DLD1 (cell line): ENCODE data around the gene NUP50.

Experiments used
- in situ Hi-C: cut with HindIII; loops from 2 replicates; pipeline ENCODE4 v1.10.0; 2017; ENCODE audit warnings: low sequenced_read_pairs

The NUP50 gene

DNA sequence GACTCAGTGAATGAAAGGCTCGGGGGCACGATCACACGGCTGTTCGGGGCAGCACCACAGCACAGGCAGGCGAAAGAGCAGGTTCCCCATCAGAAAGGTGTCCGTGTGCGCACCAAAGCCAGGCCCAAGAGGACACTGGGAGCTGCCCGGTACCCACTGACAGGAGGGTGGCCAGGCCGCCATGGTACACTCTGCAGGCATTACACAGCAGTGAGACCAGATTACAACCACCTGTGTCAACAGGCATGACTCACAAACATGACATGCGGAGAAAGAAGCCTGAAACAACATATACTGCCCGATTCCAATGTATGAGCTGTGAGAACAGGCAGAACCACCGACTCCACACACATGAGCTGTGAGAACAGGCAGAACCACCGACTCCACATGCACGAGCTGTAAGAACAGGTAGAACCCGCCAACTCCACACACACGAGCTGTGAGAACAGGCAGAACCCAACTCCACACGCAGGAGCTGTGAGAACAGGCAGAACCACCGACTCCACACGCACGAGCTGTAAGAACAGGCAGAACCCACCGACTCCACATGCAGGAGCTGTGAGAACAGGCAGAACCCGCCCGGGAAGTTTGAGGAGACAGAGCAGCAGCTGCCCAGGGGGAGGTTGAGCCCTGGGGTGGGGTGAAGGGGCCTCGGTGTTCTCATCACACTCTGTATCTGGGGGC lies 44.4 kb downstream of the NUP50 start:
- in situ Hi-C loops, result no loop called here

DNA sequence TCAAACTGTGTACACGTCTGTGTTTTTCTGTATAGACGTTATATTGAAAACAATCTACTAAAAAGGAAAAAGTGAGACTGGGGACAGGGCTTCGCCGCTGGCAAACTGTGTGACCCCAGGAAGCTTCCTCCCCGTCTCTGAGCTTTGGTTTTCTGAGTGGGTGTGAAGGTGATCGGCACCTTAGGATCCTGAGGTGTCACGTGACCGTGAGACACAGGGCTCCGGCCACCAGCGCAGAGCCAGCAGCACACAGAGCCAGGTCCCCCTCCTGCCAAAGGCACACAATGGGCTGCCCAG lies 44.9 kb downstream of the NUP50 start:
- in situ Hi-C loops, result no loop called here

DNA sequence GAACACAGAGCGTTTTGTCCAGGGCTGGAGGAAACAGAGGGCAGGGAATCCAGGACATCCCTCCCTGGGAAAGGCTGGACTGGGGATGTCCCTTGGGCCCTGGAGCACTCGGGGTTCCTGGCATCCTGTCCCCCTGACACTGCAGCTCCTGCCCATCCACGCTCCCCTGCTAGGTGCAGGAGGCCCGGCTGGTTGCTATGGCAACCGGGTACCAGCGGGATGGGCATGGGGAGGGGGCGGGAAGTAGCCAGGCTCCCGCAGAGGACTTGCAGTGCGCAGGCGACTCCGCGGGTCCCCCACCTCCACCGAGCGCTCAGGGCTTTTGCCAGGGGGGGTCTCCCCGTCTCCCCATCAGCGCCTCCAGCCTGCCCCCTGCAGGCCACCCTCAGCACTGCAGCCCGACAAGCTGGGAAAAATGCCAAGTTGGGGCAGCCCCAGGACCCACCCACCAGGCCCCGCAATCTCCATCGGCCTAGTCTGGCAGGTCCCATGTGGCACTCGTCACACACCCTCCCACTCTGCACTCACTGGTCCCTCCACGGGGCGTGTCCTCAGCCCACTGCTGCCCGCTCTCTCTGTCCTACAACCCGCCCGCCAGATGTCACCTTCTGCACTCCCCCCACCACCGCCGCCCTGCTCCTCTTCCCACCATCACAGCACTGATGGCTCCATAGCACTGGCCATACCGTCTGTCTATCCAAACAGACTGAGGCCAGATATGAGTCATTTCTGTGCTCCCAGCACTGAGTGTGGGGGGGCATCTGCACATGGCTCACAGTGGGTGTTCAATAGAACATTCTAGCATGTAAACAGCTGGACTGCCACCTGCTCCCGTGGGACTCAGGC lies 45.5 kb downstream of the NUP50 start:
- in situ Hi-C loops, result no loop called here

DNA sequence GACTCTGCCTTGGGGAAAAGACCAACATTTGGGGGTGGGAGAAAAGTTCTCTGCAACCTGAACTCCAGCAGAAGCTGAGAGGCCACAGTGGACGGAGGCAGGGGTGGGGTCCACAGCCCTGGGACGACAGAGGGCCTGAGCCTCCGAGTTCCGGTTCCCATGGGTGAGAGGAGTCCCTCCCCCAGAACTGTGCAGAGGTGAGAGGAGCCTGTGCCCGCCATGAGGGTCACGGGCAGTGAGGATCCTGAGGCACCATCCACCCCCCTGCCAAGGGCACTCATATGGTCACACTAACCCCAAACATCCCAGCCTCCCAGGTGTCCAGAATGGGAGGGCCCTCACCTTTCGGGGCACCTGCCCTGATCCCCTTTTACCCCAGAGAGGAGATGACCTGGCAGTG lies 46.4 kb downstream of the NUP50 start:
- in situ Hi-C loops, result no loop called here

DNA sequence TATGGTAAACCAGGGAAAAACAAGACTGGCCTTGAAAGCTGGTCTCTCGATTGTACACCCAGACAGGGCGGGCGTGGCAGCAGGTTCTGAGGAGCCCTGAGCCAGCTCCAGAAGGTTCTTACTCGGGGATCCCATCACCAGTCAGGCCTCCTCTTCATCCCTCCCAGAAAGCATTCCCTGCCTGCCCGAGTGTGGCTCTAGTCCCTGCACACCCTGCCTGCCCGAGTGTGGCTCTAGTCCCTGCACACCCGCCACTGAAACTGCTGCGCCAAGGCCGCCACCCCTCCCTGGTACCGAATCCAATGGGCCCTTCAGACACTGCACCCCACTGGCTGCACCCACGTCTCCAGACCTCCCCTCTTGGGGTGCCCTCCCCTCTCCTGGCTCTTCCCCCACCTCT lies 46.9 kb downstream of the NUP50 start:
- in situ Hi-C loops, result no loop called here

DNA sequence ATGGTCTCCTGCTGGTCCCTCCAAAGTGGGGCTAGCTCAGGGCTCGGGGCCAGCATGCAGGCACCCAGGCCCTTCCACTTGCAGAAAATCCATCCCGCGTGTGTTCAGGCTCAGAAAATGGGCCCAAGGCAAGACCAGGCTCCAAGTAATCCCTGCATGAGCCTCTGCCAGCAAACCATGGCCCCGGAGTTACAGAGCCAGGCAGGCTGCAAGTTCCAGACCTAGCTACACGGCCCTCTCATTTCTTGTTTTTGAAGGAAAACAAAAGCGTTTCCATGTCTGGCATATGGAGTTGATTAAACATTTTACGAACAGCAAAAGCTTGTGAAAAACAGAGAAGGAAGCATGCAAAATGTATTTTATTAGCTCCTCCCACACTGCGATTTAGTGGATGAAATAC lies 47.3 kb downstream of the NUP50 start:
- in situ Hi-C loops, result no loop called here

DNA sequence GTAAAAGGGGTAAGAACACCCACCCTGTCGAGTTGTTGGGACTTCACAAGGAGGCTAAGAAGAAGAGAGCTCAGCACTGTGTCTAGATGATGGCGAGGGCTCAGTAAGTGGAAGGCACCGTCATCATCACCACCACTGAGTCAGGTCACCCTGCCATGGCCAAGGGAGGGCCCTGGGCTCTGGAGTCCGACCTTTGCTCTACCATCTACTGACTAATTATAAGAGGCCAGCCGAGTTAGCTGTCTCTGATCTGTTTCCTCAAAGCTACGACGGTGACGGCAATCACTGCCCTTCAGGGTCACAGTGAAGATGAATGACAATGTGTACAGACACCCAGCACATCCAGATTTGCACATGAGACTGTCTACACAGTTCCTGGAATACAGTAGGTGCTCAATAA lies 47.7 kb downstream of the NUP50 start:
- in situ Hi-C loops, result no loop called here

DNA sequence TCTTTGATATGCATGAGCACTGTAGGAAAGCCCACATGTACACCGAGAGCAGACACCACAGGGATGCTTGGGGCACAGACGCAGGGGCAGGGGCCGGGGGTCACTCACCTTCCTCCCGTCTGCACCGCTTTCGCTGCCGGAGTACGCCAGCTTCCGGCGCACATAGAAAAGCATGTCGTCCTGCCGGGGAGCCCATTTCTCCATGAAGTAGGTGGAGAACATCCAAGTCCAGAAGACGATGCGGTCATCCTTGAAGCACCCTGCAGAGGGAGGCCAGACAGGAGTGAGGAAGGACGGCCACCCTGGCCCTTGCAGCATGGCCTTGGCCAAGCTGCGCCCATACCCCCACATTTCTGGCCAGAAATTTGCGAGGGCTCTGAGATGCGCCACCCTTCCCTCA lies 48.1 kb downstream of the NUP50 start:
- in situ Hi-C loops, result no loop called here

DNA sequence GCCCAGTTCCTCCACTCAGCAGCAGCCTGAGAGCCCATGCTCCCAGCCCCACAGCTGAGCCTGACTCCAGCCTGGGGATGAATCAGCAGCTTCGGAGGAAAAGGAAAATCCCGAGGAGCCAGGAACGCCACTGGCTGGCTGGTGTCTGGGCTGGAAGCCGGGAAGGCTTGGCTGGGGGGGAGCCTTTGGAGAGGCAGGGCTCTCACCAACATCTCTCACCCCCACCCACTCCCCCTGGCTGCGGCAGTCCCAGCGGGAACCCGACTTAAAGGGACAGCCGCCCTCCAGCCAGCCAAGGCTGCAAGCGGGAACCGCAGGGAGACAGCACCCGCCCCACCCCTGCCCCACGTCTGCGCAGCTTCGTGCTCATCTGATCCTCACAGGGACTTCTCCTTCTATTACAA lies 48.6 kb downstream of the NUP50 start:
- in situ Hi-C loops, result no loop called here

DNA sequence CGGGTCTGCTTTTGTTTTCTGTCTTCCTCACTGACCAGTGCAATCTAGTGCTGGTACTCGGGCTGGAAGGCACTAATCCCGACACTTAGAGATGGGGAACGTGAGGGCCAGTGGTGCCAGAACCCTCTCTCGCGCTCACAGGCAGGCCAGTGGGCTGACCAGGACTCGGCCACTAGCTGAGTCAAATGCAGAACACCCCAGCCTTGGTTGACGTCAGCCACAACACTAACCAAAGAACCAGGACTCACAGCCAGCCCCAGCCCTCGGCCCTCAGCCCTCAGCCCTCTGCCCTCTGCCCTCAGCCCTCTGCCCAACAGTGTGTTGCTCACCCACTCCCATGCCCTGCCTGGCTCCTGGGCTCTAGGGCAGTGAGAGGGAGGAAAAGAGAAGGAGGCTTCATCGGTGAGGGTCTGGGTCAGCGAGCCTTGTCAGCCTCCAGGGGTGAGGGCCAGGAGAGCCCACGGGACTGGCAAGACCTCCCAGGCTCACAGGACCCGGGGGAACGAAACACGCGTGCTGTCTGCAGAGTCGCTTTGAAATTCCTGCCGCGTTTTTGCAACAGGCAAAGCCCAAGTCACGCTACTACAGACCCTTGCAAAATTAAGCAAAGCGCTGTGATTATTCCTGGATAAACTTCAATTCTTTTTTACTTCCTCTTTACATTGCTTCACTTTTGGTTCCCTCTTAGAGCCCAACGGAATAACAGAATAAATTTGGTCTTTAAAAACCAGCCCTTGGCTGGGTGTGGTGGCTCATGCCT lies 49.4 kb downstream of the NUP50 start:
- in situ Hi-C loops, result no loop called here

DNA sequence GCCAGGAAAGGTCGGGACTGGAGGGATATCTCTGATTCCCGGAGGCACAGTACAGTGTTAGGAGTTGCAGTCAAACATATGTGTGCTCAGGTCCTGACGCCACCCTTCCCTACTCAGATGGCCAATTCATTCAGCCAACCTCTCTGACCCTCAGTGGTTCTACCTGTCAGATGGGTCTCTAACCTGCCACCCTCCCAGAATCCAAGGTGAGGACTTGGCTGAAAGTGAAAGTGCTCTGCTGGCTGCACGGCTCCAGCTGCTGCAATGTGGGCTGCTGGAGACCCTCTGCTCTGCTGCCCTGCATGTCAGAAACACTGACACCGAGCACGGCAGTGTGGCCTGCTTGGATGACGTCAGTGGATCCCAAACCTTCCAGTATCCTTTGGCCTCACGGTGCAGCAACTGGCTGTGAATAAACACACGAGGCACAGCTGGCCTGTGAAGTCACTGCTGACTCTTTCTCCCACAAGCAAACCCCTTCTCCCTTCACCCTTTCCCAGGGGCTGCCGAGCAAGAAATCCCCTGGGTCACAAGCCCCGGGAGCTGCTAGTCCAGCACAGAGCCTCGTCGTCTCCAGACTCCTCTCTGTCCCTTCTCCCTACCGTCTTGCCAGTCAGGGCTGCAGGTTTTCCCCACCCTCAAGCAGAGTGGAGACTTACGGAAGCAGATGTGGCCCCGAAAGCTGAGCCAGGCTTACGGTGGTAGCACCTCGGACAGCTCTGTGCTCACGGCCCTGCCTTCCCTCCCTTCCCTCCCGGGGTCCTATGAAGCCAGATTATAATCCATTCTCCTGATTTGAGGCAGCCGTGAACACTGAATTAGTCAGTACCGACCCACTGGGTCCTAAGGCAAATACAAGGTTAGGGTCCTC lies 52.6 kb downstream of the NUP50 start:
- in situ Hi-C loops, result no loop called here

DNA sequence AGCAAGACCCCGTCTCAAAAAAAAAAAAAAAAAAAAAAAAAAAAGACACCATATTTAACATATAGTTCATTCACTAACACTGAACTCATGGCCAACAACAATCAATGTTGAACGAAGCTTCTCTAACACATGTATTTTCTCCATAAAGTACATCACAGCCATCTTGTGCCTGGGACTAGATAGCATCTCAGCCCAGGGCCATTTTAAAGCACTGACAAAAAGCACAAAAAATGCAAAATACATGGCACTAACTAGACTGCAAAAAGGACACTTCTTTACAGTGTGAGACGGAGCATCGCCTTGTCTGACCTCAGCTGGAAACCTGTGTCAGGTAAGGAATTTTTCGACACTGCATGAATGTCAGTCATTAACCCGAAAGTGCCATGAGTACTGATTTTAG lies 53.6 kb downstream of the NUP50 start:
- in situ Hi-C loops, result no loop called here

DNA sequence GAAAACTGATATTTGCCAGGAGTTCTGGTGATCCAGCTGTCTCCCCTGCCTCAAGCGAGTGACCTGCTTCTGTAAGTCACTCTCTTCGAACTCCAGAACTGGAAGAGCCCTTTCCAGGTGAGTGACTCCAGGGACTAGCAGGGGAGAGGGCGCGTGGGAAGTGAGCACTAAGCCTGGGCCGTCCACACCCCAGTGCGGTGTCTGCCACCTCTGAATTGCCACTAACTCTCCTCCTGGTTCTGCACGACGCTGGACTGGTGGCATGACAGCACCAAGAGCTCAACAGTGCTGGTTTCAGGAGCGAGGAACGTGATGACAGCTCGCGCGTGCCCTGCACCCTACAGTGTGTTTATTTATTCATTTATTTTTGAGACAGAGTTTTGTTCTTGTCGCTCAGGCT lies 54.1 kb downstream of the NUP50 start:
- in situ Hi-C loops, result no loop called here

DNA sequence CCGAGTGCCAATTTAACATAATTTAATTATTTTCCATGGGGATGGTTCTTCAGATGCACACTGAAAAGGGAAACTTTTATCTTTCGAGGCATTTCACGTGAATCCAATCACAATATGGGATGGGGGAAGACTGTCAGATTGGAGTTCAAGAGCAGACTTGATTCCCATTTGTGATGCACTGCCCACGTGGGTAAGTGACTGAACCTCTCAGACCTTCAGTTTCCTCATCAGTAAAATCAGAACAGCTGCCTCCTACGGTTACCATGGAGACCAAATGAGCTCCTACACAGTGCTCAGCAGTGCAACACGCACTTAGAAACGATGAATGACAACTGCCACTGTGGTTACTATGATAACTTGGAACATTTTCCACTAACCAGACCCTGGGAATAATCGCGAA lies 55.3 kb downstream of the NUP50 start:
- in situ Hi-C loops, result no loop called here

DNA sequence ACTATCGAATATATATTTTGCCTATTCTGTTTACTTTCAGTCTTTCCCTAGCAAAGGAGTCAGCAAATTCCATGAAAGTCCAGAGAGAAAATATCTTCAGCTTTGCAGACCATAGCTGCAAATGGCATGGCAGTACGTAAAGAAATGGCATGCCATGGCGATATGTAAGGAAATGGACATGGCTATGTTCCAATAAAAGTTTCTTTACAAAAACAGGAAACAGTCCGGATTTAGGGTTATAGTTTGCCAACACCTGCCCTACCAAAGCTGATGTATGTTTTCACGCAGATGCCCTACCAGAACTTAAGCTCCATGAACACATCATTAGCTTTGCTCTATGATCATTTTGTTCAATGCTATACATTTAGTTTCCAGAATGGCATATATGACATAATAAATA lies 57.5 kb downstream of the NUP50 start:
- in situ Hi-C loops, result no loop called here

DNA sequence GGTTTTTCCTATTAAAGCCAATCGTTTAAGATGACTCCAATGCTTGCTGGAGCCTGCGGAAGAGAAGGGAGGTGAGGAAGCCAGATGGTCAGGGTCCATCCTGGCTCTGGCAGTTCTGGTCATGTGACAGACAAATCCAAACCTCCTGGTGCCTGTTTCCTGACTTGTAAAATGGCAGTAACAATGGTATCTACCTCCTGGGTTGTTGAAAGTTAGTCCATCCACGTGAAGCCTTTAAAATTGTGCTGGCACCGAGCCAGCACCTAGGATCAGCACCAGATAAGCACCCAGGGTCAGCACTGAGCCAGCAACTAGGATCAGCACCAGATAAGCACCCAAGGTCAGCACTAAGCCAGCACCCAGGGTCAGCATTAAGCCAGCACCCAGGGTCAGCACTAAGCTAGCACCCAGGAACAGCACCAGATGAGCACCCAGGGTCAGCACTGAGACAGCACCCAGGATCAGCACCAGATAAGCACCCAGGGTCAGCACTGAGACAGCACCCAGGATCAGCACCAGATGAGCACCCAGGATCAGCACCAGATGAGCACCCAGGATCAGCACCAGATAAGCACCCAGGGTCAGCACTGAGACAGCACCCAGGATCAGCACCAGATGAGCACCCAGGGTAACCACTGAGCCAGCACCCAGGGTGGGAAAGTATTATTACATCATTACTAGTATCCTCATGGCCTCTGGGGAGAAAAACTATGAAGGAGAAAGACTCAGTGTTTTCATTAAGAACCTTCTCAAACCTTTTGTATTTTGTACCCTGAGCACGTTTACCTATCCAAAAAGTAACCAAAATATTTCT lies 59.8 kb downstream of the NUP50 start:
- in situ Hi-C loops, result no loop called here

DNA sequence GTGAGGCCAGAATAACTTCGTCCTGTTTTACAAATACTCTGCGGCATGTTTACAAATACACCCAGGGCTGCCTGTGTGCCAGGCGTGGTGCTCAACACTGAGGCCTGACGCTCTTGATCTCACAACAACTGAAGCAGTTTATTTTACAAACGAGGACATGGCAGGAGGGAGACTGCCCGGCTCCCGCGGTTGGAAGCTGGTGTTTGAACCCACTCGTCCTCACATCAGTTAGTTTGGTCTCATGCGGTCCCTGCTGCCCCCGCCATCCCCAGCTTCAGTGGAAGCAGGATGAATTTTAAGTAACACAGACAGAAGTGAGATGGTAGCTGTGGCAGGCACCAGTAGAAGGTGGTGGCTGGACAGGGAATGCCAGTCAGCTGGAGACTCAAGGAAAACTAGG lies 60.6 kb downstream of the NUP50 start:
- in situ Hi-C loops, result no loop called here

DNA sequence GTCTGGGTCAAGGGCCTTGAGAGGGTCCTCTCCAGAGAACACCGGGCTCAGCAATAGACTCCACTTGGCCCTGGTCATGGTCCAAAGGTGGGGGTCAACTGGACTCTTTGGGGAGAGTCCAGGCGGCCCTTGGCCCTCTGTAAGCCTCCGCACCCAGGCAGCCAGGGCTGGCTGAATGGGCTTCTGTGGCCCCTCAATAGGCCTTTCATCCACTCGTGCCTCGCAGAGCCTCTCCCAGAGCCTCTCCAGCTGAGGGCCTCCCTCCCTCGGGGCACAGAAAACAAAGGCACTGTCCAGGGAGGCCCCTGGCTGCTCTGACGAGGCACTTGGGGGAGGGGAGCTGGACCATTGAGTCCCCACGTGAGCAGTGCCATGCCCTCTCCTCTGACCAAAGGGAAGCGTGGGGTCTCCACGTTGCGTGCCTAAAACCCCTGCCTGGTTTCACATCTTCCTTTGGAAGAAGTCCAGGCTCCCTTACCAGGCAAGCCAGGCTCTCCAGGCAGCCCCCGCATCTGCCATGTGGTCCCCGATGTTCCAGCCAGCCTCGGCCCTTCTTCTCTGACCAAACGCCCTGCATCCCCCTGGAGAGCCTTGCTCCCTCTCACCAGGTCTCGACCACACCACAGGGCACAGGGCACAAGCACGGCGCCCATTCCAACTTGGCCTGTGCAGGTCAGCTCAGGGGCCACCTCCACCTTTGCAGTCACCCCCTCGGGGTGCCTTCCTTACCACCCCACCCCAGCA lies 61.4 kb downstream of the NUP50 start:
- in situ Hi-C loops, result no loop called here

DNA sequence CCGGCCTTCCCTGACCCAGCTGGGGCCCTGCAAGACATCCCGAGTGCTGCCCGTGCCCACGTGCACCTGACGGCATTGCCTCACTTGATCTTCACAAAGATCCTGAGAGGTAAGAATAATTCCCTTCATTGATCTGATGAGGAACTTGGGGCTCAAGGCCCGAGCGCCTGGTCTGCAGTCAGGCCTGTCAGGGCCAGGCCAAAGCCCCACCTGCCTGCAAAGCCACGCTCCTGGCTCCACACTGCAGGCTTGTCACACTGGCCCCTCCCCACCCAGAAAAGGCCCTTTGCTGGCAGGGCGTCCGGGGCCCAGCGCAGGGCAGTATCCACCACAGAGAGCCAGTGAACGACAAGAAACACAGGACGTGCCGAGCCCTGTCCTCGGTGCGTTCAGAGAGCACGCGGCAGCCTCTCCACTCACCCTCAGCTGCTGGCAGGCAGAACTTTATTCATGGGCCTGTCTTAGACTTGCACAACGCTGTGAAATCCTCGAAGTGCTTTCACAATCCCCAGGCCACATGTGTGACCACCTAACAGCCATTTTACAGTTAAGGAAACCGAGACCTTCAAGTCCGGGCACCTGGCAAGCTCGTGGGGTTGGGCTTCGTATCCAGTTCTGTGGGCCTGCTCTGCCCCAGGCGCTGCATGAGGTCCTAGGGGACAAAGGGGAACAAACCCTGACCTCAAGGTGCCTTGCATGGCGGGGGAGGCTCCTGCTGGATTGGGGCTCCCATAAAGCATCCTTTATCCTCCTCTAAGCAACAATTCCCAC lies 62.2 kb downstream of the NUP50 start:
- in situ Hi-C loops, result no loop called here
